Superior temporal gyrus (tissue), 1 donor: ENCODE data around the gene ISLR.

Experiments used
- DNase-seq: peaks from one replicate; pipeline ENCODE4 v3.0.0-alpha.2; 2016; ENCODE audit errors: extremely low spot score

ISLR gene

GRCh38 chr15:74194572-74195559 lies 21.4 kb downstream of the ISLR start:
- DNase-seq, result no peak

GRCh38 chr15:74196175-74196574 lies 22.7 kb downstream of the ISLR start:
- no peak for DNase-seq

DNA sequence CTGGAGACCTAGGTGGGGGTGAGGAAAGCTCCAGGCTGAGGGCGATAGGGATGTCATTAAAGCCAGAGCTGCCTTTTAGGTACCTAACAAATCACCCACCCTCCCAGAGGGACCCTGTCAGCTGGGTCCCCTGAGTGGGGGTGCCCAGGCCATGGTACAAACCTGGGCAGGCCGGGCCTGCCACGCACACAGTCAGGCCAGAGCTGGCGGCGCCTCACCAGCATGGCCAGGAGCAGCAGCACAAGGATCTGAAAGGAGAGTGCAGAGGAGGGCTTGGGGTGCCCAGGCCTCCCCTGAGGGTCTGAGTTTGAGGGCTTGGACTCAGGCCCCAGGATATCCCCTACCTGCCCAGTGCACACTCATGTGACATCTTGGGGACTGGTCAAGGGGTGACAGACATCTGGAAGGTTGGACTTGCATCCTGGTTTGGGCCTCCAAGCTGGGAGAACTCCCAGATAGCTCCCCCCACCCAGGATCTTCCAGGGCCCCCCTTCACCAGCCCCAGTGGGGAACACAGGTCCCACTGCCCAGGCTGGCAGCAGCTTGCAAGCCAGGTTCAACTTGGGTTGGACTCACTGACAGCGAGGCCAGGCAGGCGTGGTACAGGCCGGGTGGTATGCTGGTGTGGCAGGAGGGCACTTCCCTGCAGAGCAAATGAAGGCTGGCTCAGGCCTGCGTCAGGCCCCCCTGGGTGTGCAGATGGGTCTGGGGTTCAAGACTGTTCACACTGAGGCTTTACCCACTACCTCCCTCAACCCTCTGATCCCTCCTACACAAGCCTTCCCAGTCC lies 23.9 kb downstream of the ISLR start:
- DNase-seq, result no peak

DNA sequence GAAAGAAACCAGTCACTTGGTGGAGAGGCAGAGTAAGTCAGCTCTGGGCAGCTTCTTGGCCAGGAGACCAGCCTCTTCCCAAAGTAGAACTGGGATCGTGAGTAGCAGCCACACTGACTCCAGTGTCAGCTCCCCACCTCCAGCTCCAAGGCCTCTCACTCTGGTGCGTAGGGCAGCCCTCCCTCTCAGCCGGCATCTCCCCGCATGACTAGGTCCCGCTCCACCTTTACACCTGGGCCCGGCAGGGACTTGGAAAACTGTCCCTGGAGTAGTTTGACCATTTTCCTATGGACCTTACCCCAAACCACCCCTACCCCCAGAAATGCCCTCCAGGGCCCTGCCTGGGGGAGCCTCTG lies 25.8 kb downstream of the ISLR start:
- no peak for DNase-seq

- DNase-seq, result no peak
These were observed 26.9 kb downstream of the ISLR start for GRCh38 chr15:74200412-74200815.

- no peak for DNase-seq
These were observed 27.4 kb downstream of the ISLR start for GRCh38 chr15:74200871-74201419.

GRCh38 chr15:74201710-74202420 lies 28.4 kb downstream of the ISLR start:
- DNase-seq, result no peak

- no peak for DNase-seq
These were observed 29.2 kb downstream of the ISLR start, which contains the start of gene STRA6 for GRCh38 chr15:74202452-74203401. Gene STRA6 (minus strand): TSS chr15:74202787. CDS start chr15:74202267, 520 bp downstream.

DNA sequence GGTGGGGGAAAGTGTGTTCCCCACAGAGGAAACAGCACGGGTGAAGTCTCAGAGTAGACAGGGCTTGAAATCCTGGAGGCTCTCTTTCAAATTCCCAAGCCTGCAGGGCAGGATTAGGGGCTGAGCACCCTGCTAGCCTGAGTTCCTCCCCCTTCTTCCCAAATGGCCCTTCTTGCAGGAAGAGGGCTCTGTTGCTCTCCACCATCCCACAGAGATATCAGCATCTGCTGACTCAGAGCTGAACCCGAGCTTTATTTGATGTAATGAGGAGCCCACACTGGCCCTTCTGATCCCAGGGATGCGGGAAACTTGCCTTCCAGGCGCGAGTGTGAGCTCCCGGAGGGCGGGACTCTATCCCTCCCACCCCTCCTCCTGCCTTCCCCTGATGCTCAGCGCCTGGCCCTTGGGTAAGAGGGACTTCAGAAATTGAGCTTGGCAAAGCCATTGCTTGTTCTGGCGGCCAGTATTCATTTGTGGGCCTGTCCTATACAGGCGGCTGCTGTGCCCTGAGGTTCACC lies 30.5 kb downstream of the ISLR start:
- DNase-seq, result no peak

GRCh38 chr15:74205582-74205947 lies 32.1 kb downstream of the ISLR start:
- DNase-seq, result no peak

DNA sequence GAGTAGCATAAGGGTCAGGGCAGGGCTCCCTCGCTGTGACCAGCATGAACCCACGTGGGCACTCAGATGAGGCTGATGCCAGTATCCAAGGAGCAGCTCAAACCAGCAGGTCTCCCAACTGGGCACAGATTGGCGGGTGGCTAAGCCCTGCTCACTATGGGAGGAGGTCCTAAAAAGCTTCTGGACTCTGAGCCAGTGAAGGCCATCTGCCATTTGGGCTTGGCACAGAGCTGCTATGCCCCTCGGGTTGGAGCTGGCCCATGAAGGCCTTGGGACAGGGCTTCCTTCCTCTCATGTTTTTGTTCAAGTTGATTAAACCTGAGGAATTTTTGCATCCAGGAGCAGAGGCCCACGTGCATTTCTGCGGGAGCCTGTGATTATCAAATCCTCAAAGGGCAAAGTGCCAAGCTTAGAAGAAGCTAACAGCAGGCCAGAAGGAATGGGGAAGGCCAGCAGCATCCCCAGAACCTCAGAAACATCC lies 33.3 kb downstream of the ISLR start:
- no peak for DNase-seq

- no peak for DNase-seq
These were observed 34.3 kb downstream of the ISLR start for GRCh38 chr15:74207652-74208440.

- no peak for DNase-seq
These were observed 35.0 kb downstream of the ISLR start for GRCh38 chr15:74208496-74208895.

DNA sequence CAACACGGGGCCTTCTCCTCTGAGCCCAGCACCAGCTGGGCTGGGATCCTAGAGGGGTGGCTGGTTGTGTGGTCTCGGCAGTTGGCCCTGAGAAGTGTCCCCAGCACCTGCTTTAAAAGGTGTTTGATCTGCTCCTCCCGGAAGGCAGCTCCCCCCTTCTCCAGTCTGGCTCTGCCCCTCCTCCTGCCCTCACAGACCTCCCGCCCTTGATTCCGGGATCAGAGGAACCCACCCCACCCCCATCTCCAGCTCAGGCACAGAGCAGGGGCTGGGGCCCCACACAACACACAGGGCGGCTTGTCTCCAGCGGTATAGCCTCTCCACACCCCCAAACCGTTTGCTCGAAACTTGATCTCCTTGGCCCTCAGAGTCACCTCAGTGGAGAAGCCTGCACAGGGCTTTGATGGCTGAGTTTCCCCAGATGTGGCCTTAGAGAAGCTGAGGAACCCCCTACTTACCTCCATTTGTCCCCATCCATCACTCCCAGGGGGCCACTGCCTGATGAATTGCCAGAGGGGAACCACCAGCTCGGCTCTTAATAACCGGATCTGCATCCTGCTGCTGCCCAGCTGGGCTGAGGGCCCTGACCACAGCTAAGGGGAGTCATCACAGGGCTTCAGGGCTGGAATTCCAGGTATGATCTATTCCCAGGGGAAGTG lies 35.5 kb downstream of the ISLR start:
- no peak for DNase-seq

GRCh38 chr15:74209560-74209958 lies 36.0 kb downstream of the ISLR start:
- no peak for DNase-seq

GRCh38 chr15:74209997-74210671 lies 36.6 kb downstream of the ISLR start:
- DNase-seq, result no peak

GRCh38 chr15:74210729-74211128 lies 37.2 kb downstream of the ISLR start:
- DNase-seq, result no peak

DNA sequence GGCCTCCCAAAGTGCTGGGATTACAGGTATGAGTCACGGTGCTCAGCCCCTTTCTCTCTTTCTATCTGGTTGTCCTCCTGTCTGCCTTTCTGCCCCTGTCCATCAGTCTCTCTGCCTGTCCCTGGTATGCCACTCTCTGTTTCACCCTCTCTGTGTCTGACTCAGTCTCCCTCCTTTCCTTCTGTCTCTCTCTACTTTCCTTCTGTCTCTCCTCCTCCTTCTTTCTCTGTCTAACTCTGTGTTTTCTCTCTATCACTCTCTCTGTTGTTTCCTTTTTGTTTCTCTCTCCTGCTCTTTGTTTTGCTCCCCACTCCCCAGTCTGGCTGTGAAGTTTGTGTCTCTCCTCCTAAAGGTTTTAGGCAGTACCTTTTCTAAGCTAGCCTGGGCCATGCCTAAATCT lies 38.1 kb downstream of the ISLR start:
- DNase-seq, result no peak
